Right forelimb (tissue), 1 donor: ENCODE results near the gene ARL8A.
"Not testable (repeated sequence)": the region's sequence is repeated elsewhere in the genome, so short reads cannot be mapped to it uniquely, and the experiment has no call there.

Experiments used
- DNase-seq: peaks from one replicate; pipeline ENCODE4 v3.0.0-alpha.2; 2018

Gene ARL8A

GRCh38 chr1:202144402-202145067, at the start of gene ARL8A:
Gene ARL8A, minus strand, starts transcription at chr1:202144737. Its CDS starts 165 bp downstream, at chr1:202144572.
- peak; percentile 78 for DNase-seq

GRCh38 chr1:202194328-202194648, 49.8 kb upstream of the ARL8A start:
- DNase-seq = no peak

- DNase-seq = no peak
Observed at GRCh38 chr1:202193614-202194327, 49.2 kb upstream of the ARL8A start, which contains the start of gene LGR6. Gene LGR6, plus strand, starts transcription at chr1:202193799. Its CDS starts 191 bp downstream, at chr1:202193990.

GRCh38 chr1:202192770-202193613, 48.5 kb upstream of the ARL8A start:
- DNase-seq = peak; percentile 77

- not testable (repeated sequence) for DNase-seq
Observed at GRCh38 chr1:202191391-202191790, 46.9 kb upstream of the ARL8A start.

- DNase-seq = no peak
Observed at GRCh38 chr1:202189918-202190715, 45.6 kb upstream of the ARL8A start.

GRCh38 chr1:202189001-202189790, 44.7 kb upstream of the ARL8A start:
- DNase-seq = peak; percentile 80

- no peak for DNase-seq
Observed at GRCh38 chr1:202187697-202188407, 43.3 kb upstream of the ARL8A start.

GRCh38 chr1:202187041-202187671, 42.6 kb upstream of the ARL8A start:
- no peak for DNase-seq

GRCh38 chr1:202186327-202186726, 41.8 kb upstream of the ARL8A start:
- DNase-seq = no peak

GRCh38 chr1:202184750-202185460, 40.4 kb upstream of the ARL8A start:
- DNase-seq = peak; percentile 83

GRCh38 chr1:202182040-202182877, 37.7 kb upstream of the ARL8A start:
- DNase-seq = no peak

GRCh38 chr1:202181586-202181985, 37.0 kb upstream of the ARL8A start:
- no peak for DNase-seq

- not testable (repeated sequence) for DNase-seq
Observed at GRCh38 chr1:202180751-202181139, 36.2 kb upstream of the ARL8A start.

GRCh38 chr1:202179828-202180750, 35.6 kb upstream of the ARL8A start:
- no peak for DNase-seq

GRCh38 chr1:202176949-202177927, 32.7 kb upstream of the ARL8A start:
- no peak for DNase-seq

- no peak for DNase-seq
Observed at GRCh38 chr1:202173993-202174392, 29.5 kb upstream of the ARL8A start.
